Activated CD8-positive, alpha-beta memory T cell treated with anti-CD3 and anti-CD28 coated beads for 4 hours (primary cell): ENCODE data around the gene TUBA3D.
"Not testable (repeated sequence)": the region's sequence is repeated elsewhere in the genome, so short reads cannot be mapped to it uniquely, and the experiment has no call there.

ENCODE experiments used
- DNase-seq, 2 donors: peaks; one replicate each; pipeline ENCODE4 v3.0.0-alpha.2; 2020; ENCODE audit warnings: low read depth in 2 of 2

The TUBA3D gene

DNA sequence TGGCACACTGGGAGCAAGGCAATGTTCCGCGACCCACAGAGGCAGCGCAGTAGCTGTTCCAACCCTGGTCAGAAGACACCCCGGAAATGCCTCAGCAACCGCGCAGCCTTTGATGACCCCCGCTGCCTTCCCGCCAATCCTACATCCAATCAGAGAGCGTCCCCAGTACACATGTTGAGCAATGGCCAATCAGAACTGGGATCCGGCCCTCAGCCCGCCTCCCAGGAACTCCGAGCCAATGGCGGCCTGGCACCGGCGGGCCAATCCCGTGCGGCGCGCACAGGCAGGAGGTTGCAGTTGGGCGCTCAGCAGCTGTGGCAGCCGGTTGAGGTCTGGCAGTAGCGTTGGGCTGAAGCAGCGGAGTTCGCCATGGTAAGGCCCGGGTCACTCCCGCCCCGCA is at the start of gene TUBA3D:
Gene TUBA3D, plus strand, starts transcription at position 289 of the 400 bp plus-strand sequence. Its CDS starts 81 bp downstream, at position 370.
- no peak for DNase-seq

DNA sequence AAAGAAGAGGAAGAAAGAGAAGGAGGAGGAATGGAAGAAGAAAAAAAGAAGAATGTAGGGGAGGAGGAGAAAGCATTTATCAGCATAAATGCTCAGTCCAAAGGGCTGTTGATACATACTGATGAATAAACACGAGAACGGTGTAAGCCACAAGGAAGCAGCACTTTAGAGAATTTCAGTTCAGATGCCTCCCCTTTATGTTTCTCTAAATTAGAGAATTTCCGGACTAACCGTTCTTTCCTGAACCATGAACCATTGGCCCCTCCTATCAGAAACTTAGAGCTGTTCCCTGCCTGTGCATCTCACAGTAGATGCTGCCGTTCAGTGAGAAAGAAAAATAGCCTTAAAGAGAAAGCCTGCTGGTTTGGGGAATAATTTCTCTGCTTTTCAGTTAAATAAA is 49.2 kb upstream of the TUBA3D start:
- no peak for DNase-seq

DNA sequence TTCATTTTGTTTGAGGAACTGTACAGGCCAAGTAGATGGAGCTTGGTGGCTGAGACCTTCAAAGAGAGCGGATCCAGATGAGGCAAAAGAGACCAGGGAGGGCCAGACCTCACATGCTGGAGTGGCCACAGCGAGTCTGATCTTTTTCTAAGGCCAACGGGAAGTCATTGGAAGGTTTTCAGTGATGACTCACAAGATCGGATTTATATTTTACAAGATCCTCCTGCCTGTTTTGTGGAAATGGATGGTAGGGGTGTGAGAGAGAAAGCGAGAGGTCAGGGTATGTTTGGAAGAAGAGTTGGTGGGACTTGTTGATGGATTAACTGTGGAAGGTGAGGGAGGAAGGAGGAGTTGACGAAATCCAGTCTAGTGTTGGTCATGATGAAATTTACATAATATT is 44.6 kb upstream of the TUBA3D start:
- no peak for DNase-seq

DNA sequence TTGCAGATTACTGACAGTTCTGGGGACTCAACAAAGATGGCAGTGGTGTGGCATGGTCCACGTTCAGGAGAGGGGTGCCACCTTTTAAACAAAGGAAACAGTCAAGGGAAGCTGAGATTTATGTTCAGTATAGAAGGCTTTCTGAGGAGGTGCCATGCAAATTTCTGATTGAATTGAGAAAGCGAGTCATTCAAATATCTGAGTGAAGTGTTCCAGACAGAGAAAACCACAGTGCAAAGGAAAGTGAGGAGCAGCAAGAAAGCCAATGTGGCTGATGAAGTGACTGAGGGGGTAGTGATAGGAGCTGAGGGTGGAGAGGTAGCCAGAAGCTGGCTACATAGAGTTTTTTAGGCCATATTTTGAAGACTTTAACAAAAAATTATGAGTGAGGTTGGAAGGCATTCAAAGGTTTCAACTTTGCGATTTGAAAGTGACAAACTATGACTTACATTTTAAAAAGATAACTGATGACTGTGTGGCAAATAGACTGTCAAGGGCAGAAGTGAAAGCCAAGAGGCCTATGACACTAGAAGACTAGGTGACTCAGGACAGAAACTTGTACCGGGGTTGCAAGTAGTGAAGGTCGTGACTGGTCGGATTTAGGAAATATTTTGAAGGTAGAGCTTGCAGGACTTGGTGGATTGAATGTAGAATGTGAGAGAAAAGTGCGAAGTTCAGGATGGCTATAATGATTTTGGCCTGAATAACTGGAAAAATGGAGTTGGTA is 35.0 kb upstream of the TUBA3D start:
- DNase-seq, result not testable (repeated sequence)

DNA sequence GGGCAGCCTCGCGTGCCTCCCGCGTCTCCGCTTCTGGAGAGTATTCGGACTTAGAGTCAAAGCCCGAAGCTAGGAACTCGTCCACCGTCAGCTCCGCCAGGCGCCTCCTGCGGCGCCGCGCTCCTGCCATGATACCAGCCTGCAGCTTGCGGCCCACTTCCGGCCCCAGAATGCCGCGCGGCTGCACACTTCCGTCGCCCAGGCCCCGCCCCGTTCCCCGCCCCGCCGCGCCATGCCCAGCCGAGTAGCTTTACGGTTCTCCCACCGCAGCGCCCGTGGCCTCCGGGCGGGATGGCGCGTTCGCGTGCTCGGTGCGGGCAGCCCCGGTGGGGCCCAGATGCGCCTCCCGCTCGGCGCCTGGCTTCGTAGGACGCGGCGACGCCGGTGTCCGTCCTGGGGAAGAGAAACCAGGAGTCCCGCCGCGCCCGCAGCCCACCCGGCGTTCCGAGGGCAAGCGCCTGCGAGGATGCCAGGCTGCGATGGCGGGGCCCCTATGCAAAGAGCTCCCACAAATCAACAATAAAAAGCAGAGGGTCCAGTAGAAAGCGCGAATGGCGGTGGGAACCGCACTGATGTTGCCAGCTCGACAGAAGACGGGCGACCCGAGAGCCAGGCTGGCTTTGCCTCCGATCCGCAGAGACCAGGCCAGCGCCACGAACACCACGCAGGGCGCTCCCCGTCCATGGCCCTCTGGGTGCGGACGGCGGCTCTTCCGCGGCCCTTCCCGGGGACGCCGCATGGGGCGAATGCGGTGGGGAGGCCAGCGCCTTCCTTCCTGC is 31.0 kb upstream of the TUBA3D start:
- DNase-seq, result not testable (repeated sequence)

DNA sequence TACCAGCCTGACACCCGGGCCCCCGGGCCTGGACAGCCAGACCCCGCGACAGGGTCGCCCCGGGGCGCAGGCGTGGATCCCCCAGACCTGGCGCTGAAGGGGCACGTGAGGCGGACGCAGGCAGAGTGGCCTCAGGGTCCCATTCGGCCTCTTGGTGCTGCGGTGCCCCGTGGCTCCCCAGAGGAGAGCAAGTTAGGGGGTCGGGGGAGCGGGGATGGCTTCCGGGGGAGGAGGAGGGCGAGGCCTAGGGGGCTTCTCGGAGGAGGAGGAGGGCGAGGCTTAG is 30.5 kb upstream of the TUBA3D start:
- DNase-seq, result not testable (repeated sequence)

DNA sequence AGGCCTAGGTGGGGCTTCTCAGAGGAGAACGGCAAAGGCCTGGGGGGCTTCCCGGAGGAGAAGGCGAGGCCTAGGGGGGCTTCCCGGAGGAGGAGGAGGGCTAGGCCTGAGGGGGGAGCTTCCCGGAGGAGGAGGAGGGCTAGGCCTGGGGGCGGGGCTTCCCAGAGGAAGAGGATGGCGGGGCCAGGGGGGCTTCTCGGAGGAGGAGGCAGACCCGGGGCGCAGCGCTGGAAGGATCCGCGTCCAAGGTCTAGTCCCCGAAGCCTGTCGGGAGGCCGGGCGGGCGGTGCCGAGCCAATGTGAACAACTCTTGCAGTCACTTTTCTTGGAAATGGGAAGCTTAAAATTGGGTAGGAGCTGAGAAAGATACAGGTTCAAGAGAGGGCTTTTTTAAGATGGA is 30.0 kb upstream of the TUBA3D start:
- DNase-seq, result no peak

DNA sequence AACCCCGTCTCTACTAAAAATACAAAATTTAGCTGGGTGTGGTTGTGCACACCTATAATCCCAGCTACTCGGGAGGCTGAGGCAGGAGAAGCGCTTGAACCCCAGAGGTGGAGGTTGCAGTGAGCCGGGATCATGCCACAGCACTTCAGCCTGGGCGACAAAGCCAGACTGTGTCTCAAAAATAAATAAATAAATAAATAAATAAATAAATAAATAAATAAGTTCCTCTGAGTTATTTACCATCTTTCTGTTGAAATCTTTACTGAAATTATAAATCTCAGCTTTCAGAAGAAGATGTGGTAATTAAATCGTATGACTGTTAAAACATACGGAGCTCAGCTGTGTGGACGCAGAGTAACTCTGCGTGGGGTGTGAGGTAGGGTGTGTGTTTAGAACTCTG is 27.9 kb upstream of the TUBA3D start:
- not testable (repeated sequence) for DNase-seq

DNA sequence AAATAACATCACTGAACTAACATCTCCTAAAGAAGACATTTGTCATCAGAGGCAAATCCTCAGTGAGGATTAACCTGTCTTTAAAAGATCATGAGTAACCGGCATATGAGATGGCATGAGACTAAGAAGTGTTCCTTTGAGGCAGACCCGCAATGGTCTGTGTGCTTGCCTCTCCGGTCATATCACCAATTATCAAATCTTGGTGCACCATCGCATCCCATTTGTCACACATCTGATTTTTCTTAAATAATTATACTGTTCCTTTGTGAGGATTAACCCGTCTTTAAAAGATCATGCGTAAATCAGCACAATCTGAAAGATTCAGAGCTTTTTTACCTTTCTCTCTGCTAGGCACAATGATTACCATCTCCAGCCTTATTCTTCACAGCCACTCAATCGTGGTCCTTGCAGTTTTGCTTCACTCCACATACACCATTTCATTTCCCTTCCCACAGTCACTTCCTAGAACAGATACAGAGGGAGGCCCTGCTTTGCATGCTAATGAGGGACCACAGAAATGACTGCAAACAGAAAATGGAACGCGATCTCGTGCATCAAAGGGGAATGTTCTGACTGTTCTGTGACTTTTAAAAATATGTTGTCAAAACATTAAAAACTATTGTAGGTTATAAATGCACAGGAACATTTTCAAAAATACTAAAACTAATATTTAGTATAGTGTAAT is 24.5 kb upstream of the TUBA3D start:
- not testable (repeated sequence) for DNase-seq

DNA sequence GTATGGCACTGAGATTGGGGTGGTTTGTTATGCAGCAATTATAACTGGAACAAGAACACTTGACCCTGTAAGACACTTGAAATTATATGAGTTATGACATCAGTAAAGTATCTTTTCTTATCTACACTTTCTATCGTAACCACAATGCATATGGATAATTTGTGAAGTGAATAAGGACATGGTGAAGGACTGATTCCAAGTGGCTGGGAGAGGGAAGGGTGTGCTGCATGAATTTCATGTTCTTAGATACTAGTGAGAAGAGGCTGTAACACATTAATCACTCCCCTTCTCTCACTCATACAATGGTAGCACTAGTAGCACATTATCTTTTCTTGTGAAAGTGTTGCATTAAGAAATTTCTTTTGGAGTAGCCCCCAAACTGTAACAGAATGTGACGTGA is 21.0 kb upstream of the TUBA3D start:
- not testable (repeated sequence) for DNase-seq

DNA sequence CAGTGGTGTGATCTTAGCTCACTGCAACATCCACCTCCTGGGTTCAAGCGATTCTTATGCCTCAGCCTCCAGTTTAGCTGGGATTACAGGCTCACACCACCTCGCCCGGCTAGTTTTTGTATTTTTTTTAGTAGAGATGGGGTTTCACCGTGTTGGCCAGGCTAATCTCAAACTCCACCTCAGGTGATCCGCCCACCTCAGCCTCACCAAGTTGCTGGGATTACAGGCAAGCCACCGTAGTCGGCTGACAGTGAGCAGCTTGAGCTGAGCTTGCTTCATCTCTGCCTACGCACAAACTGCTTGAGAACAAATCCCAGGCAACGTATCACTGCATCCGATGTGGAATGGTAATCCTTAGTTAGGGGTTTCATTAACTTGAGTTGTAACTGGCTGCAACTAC is 8.2 kb upstream of the TUBA3D start:
- DNase-seq, result not testable (repeated sequence)

DNA sequence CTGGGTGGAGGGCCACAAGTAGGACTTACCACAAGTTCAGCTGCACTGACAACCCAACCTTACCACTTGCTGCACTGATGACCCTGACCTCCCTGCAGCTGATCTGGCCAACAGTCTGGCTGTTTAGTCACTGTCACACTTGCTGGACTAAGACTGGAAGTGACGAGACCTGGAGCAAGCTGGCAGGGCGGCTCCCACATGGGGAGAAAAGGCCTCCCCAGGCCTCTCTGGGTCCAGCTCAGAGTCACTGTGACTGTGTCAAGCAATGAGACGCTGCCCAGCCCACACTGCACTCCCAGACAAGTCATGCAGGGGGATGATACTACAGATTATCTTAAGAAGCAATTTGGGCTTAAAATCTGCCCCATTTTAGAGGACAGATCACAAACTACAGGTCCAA is 5.0 kb upstream of the TUBA3D start:
- DNase-seq, result not testable (repeated sequence)

DNA sequence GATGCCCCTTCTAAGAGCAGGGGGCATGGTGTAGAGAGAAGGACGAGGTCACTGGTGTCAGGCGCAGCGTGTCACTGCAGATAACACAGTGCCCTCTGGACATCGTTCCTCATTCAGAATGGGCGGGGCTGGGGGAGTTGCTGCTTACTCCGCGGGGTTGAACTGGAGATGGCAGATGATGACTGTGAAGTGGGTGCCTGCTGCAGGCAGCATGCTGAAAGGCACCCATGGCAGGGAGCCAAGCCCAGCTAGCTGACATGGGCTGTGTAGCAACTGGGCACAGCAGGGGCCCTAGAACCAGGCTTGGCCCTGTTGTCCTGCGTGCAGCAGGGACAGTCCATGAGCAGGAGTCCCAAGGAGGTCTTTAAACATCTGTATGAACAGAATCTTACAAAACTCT is 4.3 kb upstream of the TUBA3D start:
- DNase-seq, result not testable (repeated sequence)

DNA sequence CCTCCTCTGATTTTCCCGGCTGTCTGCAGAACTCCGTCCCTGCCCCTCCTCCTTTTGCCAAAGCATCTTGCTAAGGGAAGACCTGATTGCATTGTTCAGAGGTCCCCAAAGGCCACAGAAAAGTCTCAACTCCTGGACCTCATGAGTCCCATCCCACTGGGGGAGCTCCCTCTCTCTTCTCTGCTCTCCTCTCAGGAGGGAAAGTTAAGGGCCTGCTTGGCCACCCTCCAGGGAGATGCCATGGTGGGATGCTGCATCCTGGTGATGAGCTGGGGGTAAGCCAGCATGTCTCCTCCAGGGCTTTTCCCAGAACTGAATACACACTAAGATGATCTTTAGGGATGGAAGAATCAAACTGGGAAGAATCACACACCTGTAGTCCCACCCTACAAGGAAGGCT is 2.7 kb upstream of the TUBA3D start:
- not testable (repeated sequence) for DNase-seq

DNA sequence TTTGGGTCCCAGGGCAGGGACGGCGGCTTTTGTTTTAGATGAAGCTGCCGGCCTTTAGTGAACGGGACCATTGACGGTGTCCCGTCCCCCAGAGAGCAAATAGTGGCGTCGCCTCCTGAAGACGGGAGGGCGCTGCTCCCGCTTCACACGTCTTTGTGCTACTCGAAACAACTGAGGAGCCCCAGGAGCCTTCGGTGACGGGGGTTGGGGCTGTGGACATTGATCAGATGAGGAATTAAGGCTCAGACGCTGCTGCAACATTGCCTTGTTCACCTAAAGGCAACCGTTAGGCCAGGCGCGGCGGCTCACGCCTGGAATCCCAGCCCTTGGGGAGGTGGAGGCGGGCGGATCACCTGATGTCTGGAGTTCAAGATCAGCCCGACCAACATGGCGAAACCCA is 444 bp downstream of the TUBA3D start:
- not testable (repeated sequence) for DNase-seq

DNA sequence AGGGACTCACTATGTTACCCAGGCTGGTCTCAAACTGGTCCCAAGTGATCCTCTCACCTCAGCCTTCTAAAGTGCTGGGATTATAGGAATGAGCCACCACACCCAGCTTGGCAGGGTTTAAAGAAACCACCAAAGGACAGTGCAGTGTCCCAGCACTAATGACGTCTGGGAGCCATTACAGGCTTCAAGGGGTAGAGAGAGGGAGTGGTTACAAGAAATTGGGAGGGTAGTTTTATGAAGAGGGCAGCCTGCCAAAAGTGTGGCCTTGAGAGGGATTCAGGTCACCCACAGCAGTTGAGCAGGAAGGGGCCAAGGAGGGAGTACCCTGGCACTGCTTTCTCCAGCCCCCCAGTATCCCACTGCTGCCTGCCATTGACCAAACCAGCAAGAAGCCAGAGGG is 1.3 kb downstream of the TUBA3D start:
- DNase-seq, result not testable (repeated sequence)

DNA sequence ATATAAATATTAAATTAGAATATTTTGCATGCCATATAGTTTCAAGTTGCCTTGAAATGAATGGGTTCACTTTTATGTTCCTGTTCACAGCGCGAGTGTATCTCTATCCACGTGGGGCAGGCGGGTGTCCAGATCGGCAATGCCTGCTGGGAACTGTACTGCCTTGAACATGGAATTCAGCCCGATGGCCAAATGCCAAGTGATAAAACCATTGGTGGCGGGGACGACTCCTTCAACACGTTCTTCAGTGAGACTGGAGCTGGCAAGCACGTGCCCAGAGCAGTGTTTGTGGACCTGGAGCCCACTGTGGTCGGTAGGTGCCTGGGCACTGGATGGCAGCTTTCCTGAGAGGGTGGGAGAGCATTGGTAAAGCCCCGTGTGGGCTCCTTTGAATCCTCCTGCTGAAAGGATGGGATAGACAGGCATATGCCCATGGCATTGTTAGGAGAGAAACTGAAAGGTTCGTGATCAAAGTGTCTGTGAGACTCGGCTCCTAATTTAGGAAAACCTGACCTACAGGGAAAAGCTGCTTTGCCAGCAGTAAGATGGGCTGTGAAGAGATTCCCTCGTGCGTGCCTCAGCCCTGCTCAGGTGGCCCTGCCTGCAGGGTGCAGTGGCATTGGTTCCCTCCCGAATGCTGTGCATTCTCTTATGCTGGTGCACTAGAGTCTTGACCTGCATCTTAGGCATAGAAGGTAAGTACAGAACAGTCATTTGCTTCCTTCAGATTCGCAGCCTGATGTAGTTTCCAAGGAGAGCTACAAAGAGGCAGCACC is 2.3 kb downstream of the TUBA3D start:
- DNase-seq, result not testable (repeated sequence)

DNA sequence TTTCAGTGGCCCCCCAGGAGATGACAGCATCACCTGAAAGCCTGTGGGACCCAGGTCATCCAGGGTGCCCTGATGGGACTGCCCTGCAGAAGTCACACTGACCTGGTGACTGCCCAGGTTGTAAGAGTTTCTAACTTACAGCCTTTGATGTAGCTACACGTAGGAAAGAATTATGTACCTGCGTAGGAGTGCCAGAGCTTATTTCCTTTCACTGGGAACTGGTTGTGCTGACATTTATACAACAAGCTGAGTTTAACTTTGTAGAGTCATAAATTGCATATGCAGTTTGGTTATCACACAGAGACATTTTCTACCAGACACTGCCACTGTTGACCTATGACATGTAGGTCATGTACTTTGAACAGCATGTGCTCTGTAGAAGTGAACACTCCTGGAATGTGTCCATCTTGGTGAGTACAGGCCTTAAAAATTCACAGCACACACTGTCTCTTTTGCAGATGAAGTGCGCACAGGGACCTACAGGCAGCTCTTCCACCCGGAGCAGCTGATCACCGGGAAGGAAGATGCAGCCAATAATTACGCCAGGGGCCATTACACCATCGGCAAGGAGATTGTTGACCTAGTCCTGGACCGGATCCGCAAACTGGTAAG is 3.0 kb downstream of the TUBA3D start:
- DNase-seq, result not testable (repeated sequence)

DNA sequence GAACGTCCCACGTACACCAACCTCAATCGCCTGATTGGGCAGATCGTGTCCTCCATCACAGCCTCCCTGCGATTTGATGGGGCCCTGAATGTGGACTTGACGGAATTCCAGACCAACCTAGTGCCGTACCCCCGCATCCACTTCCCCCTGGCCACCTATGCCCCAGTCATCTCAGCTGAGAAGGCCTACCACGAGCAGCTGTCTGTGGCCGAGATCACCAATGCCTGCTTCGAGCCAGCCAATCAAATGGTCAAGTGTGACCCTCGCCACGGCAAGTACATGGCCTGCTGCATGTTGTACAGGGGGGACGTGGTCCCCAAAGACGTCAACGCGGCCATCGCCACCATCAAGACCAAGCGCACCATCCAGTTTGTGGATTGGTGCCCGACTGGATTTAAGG is 4.4 kb downstream of the TUBA3D start:
- not testable (repeated sequence) for DNase-seq

DNA sequence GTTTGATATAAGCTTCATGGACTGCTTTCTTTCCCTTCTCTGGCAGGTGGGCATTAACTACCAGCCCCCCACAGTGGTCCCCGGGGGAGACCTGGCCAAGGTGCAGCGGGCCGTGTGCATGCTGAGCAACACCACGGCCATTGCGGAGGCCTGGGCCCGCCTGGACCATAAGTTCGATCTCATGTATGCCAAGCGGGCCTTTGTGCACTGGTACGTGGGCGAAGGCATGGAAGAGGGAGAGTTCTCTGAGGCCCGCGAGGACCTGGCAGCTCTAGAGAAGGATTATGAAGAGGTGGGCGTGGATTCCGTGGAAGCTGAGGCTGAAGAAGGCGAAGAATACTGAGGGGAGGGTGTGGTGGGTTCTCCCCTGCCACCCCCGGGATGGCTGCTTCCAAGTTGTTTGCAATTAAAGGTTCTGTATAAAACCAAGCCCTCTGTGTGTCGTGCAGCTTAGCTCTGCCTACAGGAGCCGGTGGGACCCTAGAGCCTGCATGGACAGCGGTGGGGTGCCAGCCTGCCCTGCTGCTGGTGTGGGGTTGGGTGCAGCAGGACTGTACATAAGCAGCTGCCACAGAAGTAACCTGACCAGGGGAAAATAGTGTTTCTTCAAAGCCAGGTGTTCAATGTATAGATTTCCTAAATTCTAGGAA is 6.7 kb downstream of the TUBA3D start:
- not testable (repeated sequence) for DNase-seq
